Chondrocyte (in vitro differentiated cells): ENCODE measurements around the gene DHX8. TPM values are rescaled to one million over a fixed set of nuclear protein-coding genes. Genes with fewer than 3 reads are reported as not detected.

Experiments
- DNase-seq: peaks from one replicate; pipeline ENCODE4 v3.0.0; 2021; ENCODE audit warnings: mixed read lengths, low spot score
- H3K27ac Mint-ChIP-seq: one replicate; pipeline ENCODE4 v1.8.0; 2021; ENCODE audit warnings: mild to moderate bottlenecking, moderate library complexity, mixed read lengths; ENCODE audit not compliant: unreplicated experiment
- H3K27me3 Mint-ChIP-seq: 2 replicates; pipeline ENCODE4 v1.8.0; 2021; ENCODE audit warnings: low read depth, mixed read lengths
- H3K36me3 Mint-ChIP-seq: 2 replicates; pipeline ENCODE4 v1.8.0; 2021; ENCODE audit warnings: low read depth, mixed read lengths
- H3K4me1 Mint-ChIP-seq: 2 replicates; pipeline ENCODE4 v1.8.0; 2021; ENCODE audit warnings: low read depth, mild to moderate bottlenecking, mixed read lengths
- H3K4me3 Mint-ChIP-seq: one replicate; pipeline ENCODE4 v1.8.0; 2021; ENCODE audit warnings: mild to moderate bottlenecking, moderate library complexity, mixed read lengths; ENCODE audit not compliant: unreplicated experiment
- H3K9me3 Mint-ChIP-seq: 2 replicates; pipeline ENCODE4 v1.8.0; 2021; ENCODE audit warnings: low read depth, mixed read lengths
- total RNA-seq: library from RNA; stranded (reverse); gene quantifications from 3 replicates; pipeline ENCODE4 v1.2.1, GENCODE V29; 2021
- TF ChIP-seq, protein P1 (sequence below): fragments of 200-600 bp; sonication (generic); IDR thresholded peaks from 2 replicates; pipeline ENCODE4 v1.5.0; 2021; ENCODE audit warnings: antibody characterized with exemption, mild to moderate bottlenecking, moderate library complexity

DHX8 gene
- total RNA-seq, 1 donor from 2014 or later: 49.2 TPM

GRCh38 chr17:43531955-43532354 is 48.2 kb downstream of the DHX8 start:
- Mint-ChIP-seq H3K9me3 (no peaks in the 10 kb centered on the region), H3K27ac (no peak overlapping the region), H3K4me3 (no peak overlapping the region), H3K27me3 (no peaks in the 10 kb centered on the region), H3K4me1 (peaks cover 41% of the 10 kb centered on the region), H3K36me3 (peaks cover 4% of the 10 kb centered on the region)
- TF ChIP-seq, protein P1, sequence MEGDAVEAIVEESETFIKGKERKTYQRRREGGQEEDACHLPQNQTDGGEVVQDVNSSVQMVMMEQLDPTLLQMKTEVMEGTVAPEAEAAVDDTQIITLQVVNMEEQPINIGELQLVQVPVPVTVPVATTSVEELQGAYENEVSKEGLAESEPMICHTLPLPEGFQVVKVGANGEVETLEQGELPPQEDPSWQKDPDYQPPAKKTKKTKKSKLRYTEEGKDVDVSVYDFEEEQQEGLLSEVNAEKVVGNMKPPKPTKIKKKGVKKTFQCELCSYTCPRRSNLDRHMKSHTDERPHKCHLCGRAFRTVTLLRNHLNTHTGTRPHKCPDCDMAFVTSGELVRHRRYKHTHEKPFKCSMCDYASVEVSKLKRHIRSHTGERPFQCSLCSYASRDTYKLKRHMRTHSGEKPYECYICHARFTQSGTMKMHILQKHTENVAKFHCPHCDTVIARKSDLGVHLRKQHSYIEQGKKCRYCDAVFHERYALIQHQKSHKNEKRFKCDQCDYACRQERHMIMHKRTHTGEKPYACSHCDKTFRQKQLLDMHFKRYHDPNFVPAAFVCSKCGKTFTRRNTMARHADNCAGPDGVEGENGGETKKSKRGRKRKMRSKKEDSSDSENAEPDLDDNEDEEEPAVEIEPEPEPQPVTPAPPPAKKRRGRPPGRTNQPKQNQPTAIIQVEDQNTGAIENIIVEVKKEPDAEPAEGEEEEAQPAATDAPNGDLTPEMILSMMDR: no peak
- DNase-seq: peak; percentile 40

GRCh38 chr17:43532581-43532980 is 48.8 kb downstream of the DHX8 start:
- Mint-ChIP-seq H3K9me3 (no peaks in the 10 kb centered on the region), H3K27me3 (no peaks in the 10 kb centered on the region), H3K4me3 (no peak overlapping the region), H3K4me1 (peaks cover 41% of the 10 kb centered on the region), H3K27ac (no peak overlapping the region), H3K36me3 (peaks cover 2% of the 10 kb centered on the region)
- peak; percentile 48 for DNase-seq
- TF ChIP-seq, protein P1: no peak

GRCh38 chr17:43533699-43534098 is 49.9 kb downstream of the DHX8 start:
- DNase-seq: peak; percentile 56
- no peaks in the 10 kb centered on the region for H3K9me3 Mint-ChIP-seq
- H3K36me3 Mint-ChIP-seq: peaks cover 2% of the 10 kb centered on the region
- peaks cover 38% of the 10 kb centered on the region for H3K4me1 Mint-ChIP-seq
- no peaks in the 10 kb centered on the region for H3K27me3 Mint-ChIP-seq
- H3K4me3 Mint-ChIP-seq: no peak overlapping the region
- TF ChIP-seq, protein P1: no peak
- H3K27ac Mint-ChIP-seq: no peak overlapping the region

DNA sequence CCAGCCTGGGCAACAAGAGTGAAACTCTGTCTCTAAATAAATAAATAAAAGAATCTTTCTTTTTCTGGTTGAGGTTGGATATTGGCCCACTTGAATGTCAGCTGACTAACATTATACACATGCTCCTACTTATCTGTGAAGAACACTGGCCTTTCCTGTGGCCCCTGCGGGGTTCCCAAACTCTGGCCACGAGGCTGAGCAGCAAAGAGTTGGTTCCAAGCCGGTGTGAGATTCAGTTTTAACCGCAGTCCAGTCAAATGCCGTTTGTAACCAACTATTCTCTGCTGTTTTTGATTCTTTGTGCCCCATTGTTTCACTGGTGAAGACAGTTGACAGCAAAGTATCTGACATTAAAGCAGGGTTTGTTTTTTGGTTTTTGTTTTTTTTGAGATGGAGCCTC is 51.1 kb downstream of the DHX8 start:
- peaks cover 29% of the 10 kb centered on the region for H3K4me1 Mint-ChIP-seq

GRCh38 chr17:43536236-43536992 is 52.6 kb downstream of the DHX8 start:
- Mint-ChIP-seq H3K36me3 (no peaks in the 10 kb centered on the region), H3K4me3 (no peak overlapping the region), H3K27ac (peak overlapping the region; percentile 77), H3K9me3 (no peaks in the 10 kb centered on the region), H3K27me3 (no peaks in the 10 kb centered on the region), H3K4me1 (peaks cover 14% of the 10 kb centered on the region)
- peak; percentile 32 for DNase-seq
- TF ChIP-seq, protein P1: no peak

More for the DNA sequence above, 51.1 kb downstream of the DHX8 start:
- Mint-ChIP-seq H3K27me3 (no peaks in the 10 kb centered on the region), H3K27ac (no peak overlapping the region), H3K4me3 (no peak overlapping the region), H3K9me3 (no peaks in the 10 kb centered on the region), H3K36me3 (no peaks in the 10 kb centered on the region)
- peak; percentile 28 for DNase-seq
- TF ChIP-seq, protein P1: no peak
